GM12878 (cell line): ENCODE results near the gene TC2N.

ENCODE experiments used
- CBFB ChIP-seq: IDR thresholded peaks from 2 replicates; pipeline ENCODE4 v1.6.1; 2016; ENCODE audit warnings: antibody characterized with exemption, low read depth
- CHD2 ChIP-seq: IDR thresholded peaks from 2 replicates; pipeline ENCODE4 v1.6.1; 2011; ENCODE audit warnings: low read depth, low read length, improper control_type of control experiment, borderline replicate concordance
- CHD4 ChIP-seq: fragments of 200-600 bp; sonication (generic); IDR thresholded peaks from 2 replicates; pipeline ENCODE4 v1.6.1; 2016; ENCODE audit warnings: mild to moderate bottlenecking
- CREM ChIP-seq: IDR thresholded peaks from 2 replicates; pipeline ENCODE4 v1.6.1; 2014; ENCODE audit warnings: antibody characterized with exemption, low read depth
- CTCF ChIP-seq, 3 experiments: IDR thresholded peaks in 2 of 3; conservative IDR thresholded peaks in 1 of 3; 2 replicates each; pipeline ENCODE4 v1.5.1; 2011; ENCODE audit warnings: low read depth in 3 of 3, low read length in 3 of 3, mild to moderate bottlenecking in 3 of 3, control low read depth in 2 of 3, moderate library complexity in 2 of 3, inconsistent platforms in 1 of 3, mixed read lengths in 1 of 3; ENCODE audit not compliant: control insufficient read depth in 2 of 3, insufficient read depth in 1 of 3; ENCODE audit errors: extremely low read depth in 1 of 3
- DPF2 ChIP-seq: fragments of 450-650 bp; IDR thresholded peaks from 2 replicates; pipeline ENCODE4 v1.6.1; 2017; ENCODE audit warnings: mild to moderate bottlenecking
- EP300 ChIP-seq, 2 experiments: fragments of 150-350 bp in 1 of 2; IDR thresholded peaks; 2 replicates each; pipeline ENCODE4 v1.6.1; 2011 to 2012; ENCODE audit warnings: low read depth in 2 of 2, low read length in 2 of 2, borderline replicate concordance in 1 of 2, improper control_type of control experiment in 1 of 2, inconsistent platforms in 1 of 2; ENCODE audit not compliant: control insufficient read depth in 1 of 2
- EZH2 ChIP-seq: IDR thresholded peaks from 2 replicates; pipeline ENCODE4 v1.6.1; 2012; ENCODE audit warnings: low read depth, mild to moderate bottlenecking, control low read depth, inconsistent platforms, low read length, borderline replicate concordance; ENCODE audit not compliant: control insufficient read depth
- POLR2A ChIP-seq: IDR thresholded peaks from 2 replicates; pipeline ENCODE4 v1.6.1; 2011; ENCODE audit warnings: low read depth, mild to moderate bottlenecking, low read length
- RAD21 ChIP-seq: IDR thresholded peaks from 2 replicates; pipeline ENCODE4 v1.6.1; 2011; ENCODE audit warnings: mild to moderate bottlenecking, low read depth, low read length, moderate library complexity; ENCODE audit not compliant: insufficient read depth
- REST ChIP-seq: IDR thresholded peaks from 2 replicates; pipeline ENCODE4 v1.6.1; 2012; ENCODE audit warnings: mild to moderate bottlenecking, low read depth, low read length
- TAF1 ChIP-seq: IDR thresholded peaks from 2 replicates; pipeline ENCODE4 v1.6.1; 2011; ENCODE audit warnings: mild to moderate bottlenecking, low read depth, low read length, borderline replicate concordance

GRCh38 chr14:91839749-91840148 lies 27.6 kb downstream of the TC2N start:
- no peak for TF ChIP-seq CBFB
- no peak for TF ChIP-seq DPF2
- TF ChIP-seq EP300 (IDR thresholded peaks at IDR 0.05; ENCODE audit: borderline replicate concordance in 1 of 2, control insufficient read depth in 1 of 2, low read depth in 2 of 2, low read length in 2 of 2): no peak
- TF ChIP-seq CHD2: no peak
- TF ChIP-seq POLR2A: no peak
- TF ChIP-seq CTCF (IDR thresholded peaks at IDR 0.05 in 2 of 3, conservative IDR thresholded peaks at IDR 0.05 in 1 of 3; ENCODE audit: control insufficient read depth in 2 of 3, extremely low read depth in 1 of 3, insufficient read depth in 1 of 3, low read depth in 3 of 3, low read length in 3 of 3): no peak
- no peak for TF ChIP-seq EZH2
- TF ChIP-seq CHD4: no peak
- no peak for TF ChIP-seq TAF1
- TF ChIP-seq RAD21: no peak
- no peak for TF ChIP-seq REST
- TF ChIP-seq CREM: no peak
